ENCODE results near the gene SWAP70. TPM values are rescaled to one million over a fixed set of nuclear protein-coding genes. Genes with fewer than 3 reads are reported as not detected.

Gene SWAP70
- total RNA-seq, 1 donor from 2014 or later: 24.0 TPM

DNA sequence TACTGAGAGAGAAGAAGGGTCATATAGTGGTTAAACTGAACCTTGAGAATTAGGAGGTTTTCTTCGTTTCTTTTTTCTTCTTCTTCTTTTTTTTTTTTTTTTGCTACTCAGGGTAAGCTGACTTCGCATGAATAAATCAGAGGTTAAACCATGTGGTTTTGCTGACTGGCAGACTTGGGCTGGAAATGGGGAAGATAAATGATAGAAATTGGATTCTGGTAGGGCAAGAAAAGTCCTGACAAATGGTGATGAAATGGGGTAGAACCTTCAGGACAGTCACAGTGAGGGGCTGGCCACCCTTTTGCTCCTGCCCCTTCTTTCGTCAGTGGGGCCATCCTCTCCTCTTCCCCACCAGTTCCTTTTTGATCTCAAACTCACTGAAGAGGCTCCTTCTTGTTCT, 1.6 kb upstream of the SWAP70 start:
- H3K9me3 Mint-ChIP-seq: peaks cover 7% of the 10 kb centered on the region
- TF ChIP-seq, protein P1, sequence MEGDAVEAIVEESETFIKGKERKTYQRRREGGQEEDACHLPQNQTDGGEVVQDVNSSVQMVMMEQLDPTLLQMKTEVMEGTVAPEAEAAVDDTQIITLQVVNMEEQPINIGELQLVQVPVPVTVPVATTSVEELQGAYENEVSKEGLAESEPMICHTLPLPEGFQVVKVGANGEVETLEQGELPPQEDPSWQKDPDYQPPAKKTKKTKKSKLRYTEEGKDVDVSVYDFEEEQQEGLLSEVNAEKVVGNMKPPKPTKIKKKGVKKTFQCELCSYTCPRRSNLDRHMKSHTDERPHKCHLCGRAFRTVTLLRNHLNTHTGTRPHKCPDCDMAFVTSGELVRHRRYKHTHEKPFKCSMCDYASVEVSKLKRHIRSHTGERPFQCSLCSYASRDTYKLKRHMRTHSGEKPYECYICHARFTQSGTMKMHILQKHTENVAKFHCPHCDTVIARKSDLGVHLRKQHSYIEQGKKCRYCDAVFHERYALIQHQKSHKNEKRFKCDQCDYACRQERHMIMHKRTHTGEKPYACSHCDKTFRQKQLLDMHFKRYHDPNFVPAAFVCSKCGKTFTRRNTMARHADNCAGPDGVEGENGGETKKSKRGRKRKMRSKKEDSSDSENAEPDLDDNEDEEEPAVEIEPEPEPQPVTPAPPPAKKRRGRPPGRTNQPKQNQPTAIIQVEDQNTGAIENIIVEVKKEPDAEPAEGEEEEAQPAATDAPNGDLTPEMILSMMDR (IDR thresholded peaks at IDR 0.05; ENCODE audit: unreplicated experiment): no peak
- peak overlapping the region; percentile 27 for H3K27ac Mint-ChIP-seq
- peaks cover 10% of the 10 kb centered on the region for H3K36me3 Mint-ChIP-seq
- H3K4me1 Mint-ChIP-seq: peaks cover 16% of the 10 kb centered on the region
- no peak for DNase-seq (ENCODE audit: low spot score in 2 of 2, unreplicated experiment in 2 of 2)
- no peaks in the 10 kb centered on the region for H3K27me3 Mint-ChIP-seq (ENCODE audit: low read depth)
- peak overlapping the region; percentile 36 for H3K4me3 Mint-ChIP-seq

DNA sequence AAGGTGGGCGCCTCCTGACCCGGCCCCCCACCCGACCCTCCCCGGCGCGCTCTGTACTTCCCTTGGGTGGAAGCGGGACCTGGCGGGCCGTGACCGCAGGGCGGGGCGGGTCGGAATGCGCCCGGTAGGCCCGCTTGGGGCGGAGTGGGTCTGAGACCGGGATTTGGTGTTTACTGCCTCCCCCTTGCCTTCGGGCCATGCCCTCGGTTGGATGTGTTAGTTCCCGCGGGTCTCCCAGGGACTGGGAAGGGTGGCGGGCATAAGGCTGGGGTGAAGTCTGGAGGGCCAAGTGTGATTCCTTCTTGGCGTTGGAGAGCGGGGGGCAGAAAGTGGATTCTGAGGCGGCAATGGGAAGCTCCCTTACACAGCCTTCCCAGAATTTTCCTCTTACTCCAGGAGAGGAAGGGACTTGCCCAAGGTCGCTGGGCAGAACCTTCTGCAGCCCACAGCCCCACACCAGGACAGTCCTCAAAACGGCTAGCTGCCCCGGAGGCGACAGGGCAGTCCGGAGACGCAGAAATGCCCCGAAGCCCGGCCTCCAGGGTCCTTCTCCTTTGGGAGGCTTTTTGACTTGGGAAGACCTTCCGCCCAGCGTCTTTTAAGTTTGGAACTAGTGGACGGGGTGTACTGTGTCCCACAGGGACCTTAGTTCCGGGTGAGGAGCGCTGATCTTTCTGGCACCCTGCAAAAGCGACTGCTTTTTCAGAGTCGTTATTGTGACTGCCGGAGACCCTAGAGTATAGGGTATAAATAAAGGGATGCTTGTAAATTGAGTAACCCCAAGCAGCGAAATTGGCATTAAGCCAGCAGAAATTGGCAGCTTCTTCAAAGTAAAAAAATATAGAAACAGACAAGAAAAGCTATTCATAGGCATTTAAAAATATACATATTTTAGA, 647 bp downstream of the SWAP70 start:
- H3K27ac Mint-ChIP-seq: peak overlapping the region; percentile 88
- DNase-seq (ENCODE audit: low spot score in 2 of 2, unreplicated experiment in 2 of 2): peak in 1 of 2 experiments; percentile 58
- H3K27me3 Mint-ChIP-seq (ENCODE audit: low read depth): no peaks in the 10 kb centered on the region
- TF ChIP-seq, protein P1 (IDR thresholded peaks at IDR 0.05; ENCODE audit: unreplicated experiment): no peak
- H3K36me3 Mint-ChIP-seq: peaks cover 10% of the 10 kb centered on the region
- peaks cover 16% of the 10 kb centered on the region for H3K4me1 Mint-ChIP-seq
- peak overlapping the region; percentile 90 for H3K4me3 Mint-ChIP-seq
- H3K9me3 Mint-ChIP-seq: peaks cover 7% of the 10 kb centered on the region

GRCh38 chr11:9665749-9666148, 1.9 kb downstream of the SWAP70 start:
- Mint-ChIP-seq H3K4me1 (peaks cover 16% of the 10 kb centered on the region), H3K36me3 (peaks cover 10% of the 10 kb centered on the region), H3K4me3 (peak overlapping the region; percentile 31), H3K9me3 (peaks cover 7% of the 10 kb centered on the region), H3K27me3 (ENCODE audit: low read depth) (no peaks in the 10 kb centered on the region), H3K27ac (no peak overlapping the region)
- TF ChIP-seq, protein P1 (IDR thresholded peaks at IDR 0.05; ENCODE audit: unreplicated experiment): no peak
- DNase-seq (ENCODE audit: low spot score in 2 of 2, unreplicated experiment in 2 of 2): no peak

- Mint-ChIP-seq H3K27ac (no peak overlapping the region), H3K4me3 (no peak overlapping the region), H3K27me3 (ENCODE audit: low read depth) (no peaks in the 10 kb centered on the region), H3K4me1 (peaks cover 3% of the 10 kb centered on the region), H3K36me3 (peaks cover 14% of the 10 kb centered on the region), H3K9me3 (peaks cover 7% of the 10 kb centered on the region)
- DNase-seq (ENCODE audit: low spot score in 2 of 2, unreplicated experiment in 2 of 2): no peak
- TF ChIP-seq, protein P1 (IDR thresholded peaks at IDR 0.05; ENCODE audit: unreplicated experiment): no peak
Measured at GRCh38 chr11:9669954-9670353, 6.1 kb downstream of the SWAP70 start.

DNA sequence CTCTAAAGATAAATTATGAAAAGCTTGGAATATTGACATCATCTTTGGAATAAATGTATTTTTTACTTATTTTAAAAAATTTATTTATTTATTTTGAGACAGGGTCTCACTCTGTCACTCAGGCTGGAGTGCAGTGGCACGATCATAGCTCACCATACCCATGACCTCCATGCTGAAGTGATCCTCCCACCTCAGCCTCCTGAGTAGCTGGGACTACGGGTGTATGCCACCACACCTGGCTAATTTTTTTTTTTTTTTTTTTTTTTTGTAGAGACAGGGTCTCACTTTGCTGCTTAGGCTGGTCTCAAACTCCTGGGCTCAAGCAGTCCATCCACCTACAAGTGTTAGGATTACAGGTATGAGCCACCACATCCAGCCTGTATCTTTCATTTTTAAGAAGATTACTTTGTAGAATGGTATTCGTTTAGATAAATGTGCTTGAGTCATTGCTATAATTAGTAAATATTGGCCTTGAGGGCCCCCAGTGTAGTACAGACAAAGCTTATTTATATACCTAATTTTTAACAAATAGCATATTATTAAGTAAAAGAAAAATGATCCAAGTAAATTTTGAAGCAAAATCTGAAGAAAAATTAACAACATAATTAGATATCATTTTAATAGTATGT, 8.5 kb downstream of the SWAP70 start:
- no peak for DNase-seq (ENCODE audit: low spot score in 2 of 2, unreplicated experiment in 2 of 2)
- no peaks in the 10 kb centered on the region for H3K27me3 Mint-ChIP-seq (ENCODE audit: low read depth)
- TF ChIP-seq, protein P1 (IDR thresholded peaks at IDR 0.05; ENCODE audit: unreplicated experiment): no peak
- H3K4me3 Mint-ChIP-seq: no peak overlapping the region
- peaks cover 6% of the 10 kb centered on the region for H3K4me1 Mint-ChIP-seq
- no peaks in the 10 kb centered on the region for H3K9me3 Mint-ChIP-seq
- H3K27ac Mint-ChIP-seq: no peak overlapping the region
- H3K36me3 Mint-ChIP-seq: peaks cover 4% of the 10 kb centered on the region

Data from mesothelial cell of epicardium (in vitro differentiated cells).